IPS-NIHi11 (cell line): ENCODE results near the gene TSPAN18.

ENCODE experiments used
- DNase-seq: peaks from one replicate; pipeline ENCODE4 v3.0.0; 2012; ENCODE audit warnings: mixed read lengths, low spot score

Gene TSPAN18

GRCh38 chr11:44848203-44848962 is 121.6 kb downstream of the TSPAN18 start:
- peak; percentile 38 for DNase-seq

GRCh38 chr11:44848963-44849350 is 122.2 kb downstream of the TSPAN18 start:
- DNase-seq: no peak

GRCh38 chr11:44849424-44849823 is 122.7 kb downstream of the TSPAN18 start:
- no peak for DNase-seq

GRCh38 chr11:44849922-44850321 is 123.2 kb downstream of the TSPAN18 start:
- DNase-seq: no peak

- no peak for DNase-seq
Observed at GRCh38 chr11:44851496-44851895, 124.7 kb downstream of the TSPAN18 start.

- DNase-seq: no peak
Observed at GRCh38 chr11:44852159-44852747, 125.5 kb downstream of the TSPAN18 start.

GRCh38 chr11:44852952-44853351 is 126.2 kb downstream of the TSPAN18 start:
- DNase-seq: no peak

- DNase-seq: no peak
Observed at GRCh38 chr11:44853666-44854065, 126.9 kb downstream of the TSPAN18 start.

GRCh38 chr11:44854086-44854485 is 127.3 kb downstream of the TSPAN18 start:
- no peak for DNase-seq

- no peak for DNase-seq
Observed at GRCh38 chr11:44854741-44855492, 128.2 kb downstream of the TSPAN18 start.

- no peak for DNase-seq
Observed at GRCh38 chr11:44855493-44855849, 128.7 kb downstream of the TSPAN18 start.

- no peak for DNase-seq
Observed at GRCh38 chr11:44857490-44858090, 130.8 kb downstream of the TSPAN18 start.

GRCh38 chr11:44858796-44859527 is 132.2 kb downstream of the TSPAN18 start:
- DNase-seq: no peak

GRCh38 chr11:44859528-44859925 is 132.8 kb downstream of the TSPAN18 start:
- no peak for DNase-seq

- DNase-seq: no peak
Observed at GRCh38 chr11:44860346-44860745, 133.6 kb downstream of the TSPAN18 start.

- peak; percentile 84 for DNase-seq
Observed at GRCh38 chr11:44861849-44862557, 135.2 kb downstream of the TSPAN18 start.

GRCh38 chr11:44862558-44863101 is 135.9 kb downstream of the TSPAN18 start:
- no peak for DNase-seq

- no peak for DNase-seq
Observed at GRCh38 chr11:44863231-44863630, 136.5 kb downstream of the TSPAN18 start.

- DNase-seq: no peak
Observed at GRCh38 chr11:44865866-44866272, 139.1 kb downstream of the TSPAN18 start.

GRCh38 chr11:44866286-44866685 is 139.5 kb downstream of the TSPAN18 start:
- no peak for DNase-seq

GRCh38 chr11:44868021-44868420 is 141.3 kb downstream of the TSPAN18 start:
- DNase-seq: no peak
